Measurements from ENCODE around the gene CCDC134. TPM values are rescaled to one million over a fixed set of nuclear protein-coding genes. Genes with fewer than 3 reads are reported as not detected.
A peak's percentile ranks its signal among the peaks of the same experiment; 100 is the strongest.

Gene CCDC134
- total RNA-seq, 1 donor: 8.3 TPM

- Histone ChIP-seq H3K27ac (ENCODE audit: low read depth, low read length) (no peak overlapping the region), H3K9me3 (ENCODE audit: low read depth, low read length) (no peaks in the 10 kb centered on the region), H2AFZ (ENCODE audit: low read length) (no peak overlapping the region), H3K4me2 (ENCODE audit: insufficient read depth, low read length) (no peak overlapping the region), H3K27me3 (ENCODE audit: insufficient read depth, low read length) (peaks cover 7% of the 10 kb centered on the region), H4K20me1 (ENCODE audit: insufficient read depth, low read length) (no peaks in the 10 kb centered on the region), H3K4me1 (ENCODE audit: insufficient read depth, low read length) (no peaks in the 10 kb centered on the region), H3K4me3 (ENCODE audit: insufficient read depth, low read length) (no peak overlapping the region), H3K79me2 (ENCODE audit: insufficient read depth, low read length) (no peaks in the 10 kb centered on the region), H3K36me3 (ENCODE audit: insufficient read depth, low read length) (no peaks in the 10 kb centered on the region)
- DNase-seq (ENCODE audit: insufficient read length, low spot score, missing footprints): no peak
- no peak for TF ChIP-seq CTCF (IDR thresholded peaks at IDR 0.05; ENCODE audit: extremely low read depth, low read depth, low read length)
Measured at GRCh38 chr22:41757502-41757901, 43.0 kb upstream of the CCDC134 start.

- no peak for TF ChIP-seq CTCF (IDR thresholded peaks at IDR 0.05; ENCODE audit: extremely low read depth, low read depth, low read length)
Measured at GRCh38 chr22:41758231-41758630, 42.2 kb upstream of the CCDC134 start.

GRCh38 chr22:41762980-41763779 lies 37.3 kb upstream of the CCDC134 start:
- H3K79me2 ChIP-seq (ENCODE audit: insufficient read depth, low read length): no peaks in the 10 kb centered on the region

More at GRCh38 chr22:41758231-41758630, 42.2 kb upstream of the CCDC134 start:
- no peaks in the 10 kb centered on the region for H3K36me3 ChIP-seq (ENCODE audit: insufficient read depth, low read length)
- no peaks in the 10 kb centered on the region for H3K4me1 ChIP-seq (ENCODE audit: insufficient read depth, low read length)
- H3K4me3 ChIP-seq (ENCODE audit: insufficient read depth, low read length): no peak overlapping the region
- DNase-seq (ENCODE audit: insufficient read length, low spot score, missing footprints): no peak
- no peaks in the 10 kb centered on the region for H3K9me3 ChIP-seq (ENCODE audit: low read depth, low read length)
- no peak overlapping the region for H2AFZ ChIP-seq (ENCODE audit: low read length)
- H3K79me2 ChIP-seq (ENCODE audit: insufficient read depth, low read length): no peaks in the 10 kb centered on the region
- H3K4me2 ChIP-seq (ENCODE audit: insufficient read depth, low read length): no peak overlapping the region
- H4K20me1 ChIP-seq (ENCODE audit: insufficient read depth, low read length): no peaks in the 10 kb centered on the region
- peaks cover 7% of the 10 kb centered on the region for H3K27me3 ChIP-seq (ENCODE audit: insufficient read depth, low read length)
- no peak overlapping the region for H3K27ac ChIP-seq (ENCODE audit: low read depth, low read length)

More at GRCh38 chr22:41762980-41763779, 37.3 kb upstream of the CCDC134 start:
- Histone ChIP-seq H3K27me3 (ENCODE audit: insufficient read depth, low read length) (no peaks in the 10 kb centered on the region), H3K4me2 (ENCODE audit: insufficient read depth, low read length) (no peak overlapping the region), H3K4me3 (ENCODE audit: insufficient read depth, low read length) (no peak overlapping the region), H3K4me1 (ENCODE audit: insufficient read depth, low read length) (no peaks in the 10 kb centered on the region), H3K36me3 (ENCODE audit: insufficient read depth, low read length) (no peaks in the 10 kb centered on the region), H3K9me3 (ENCODE audit: low read depth, low read length) (no peaks in the 10 kb centered on the region), H2AFZ (ENCODE audit: low read length) (no peak overlapping the region), H3K27ac (ENCODE audit: low read depth, low read length) (no peak overlapping the region), H4K20me1 (ENCODE audit: insufficient read depth, low read length) (no peaks in the 10 kb centered on the region)
- DNase-seq (ENCODE audit: insufficient read length, low spot score, missing footprints): no peak
- TF ChIP-seq CTCF (IDR thresholded peaks at IDR 0.05; ENCODE audit: extremely low read depth, low read depth, low read length): peak; percentile 49

All from osteoblast (primary cell).